ENCODE measurements around the gene SPTBN4.

GRCh38 chr19:40519352-40520322 lies 52.8 kb downstream of the SPTBN4 start:
- TF ChIP-seq, protein P1, sequence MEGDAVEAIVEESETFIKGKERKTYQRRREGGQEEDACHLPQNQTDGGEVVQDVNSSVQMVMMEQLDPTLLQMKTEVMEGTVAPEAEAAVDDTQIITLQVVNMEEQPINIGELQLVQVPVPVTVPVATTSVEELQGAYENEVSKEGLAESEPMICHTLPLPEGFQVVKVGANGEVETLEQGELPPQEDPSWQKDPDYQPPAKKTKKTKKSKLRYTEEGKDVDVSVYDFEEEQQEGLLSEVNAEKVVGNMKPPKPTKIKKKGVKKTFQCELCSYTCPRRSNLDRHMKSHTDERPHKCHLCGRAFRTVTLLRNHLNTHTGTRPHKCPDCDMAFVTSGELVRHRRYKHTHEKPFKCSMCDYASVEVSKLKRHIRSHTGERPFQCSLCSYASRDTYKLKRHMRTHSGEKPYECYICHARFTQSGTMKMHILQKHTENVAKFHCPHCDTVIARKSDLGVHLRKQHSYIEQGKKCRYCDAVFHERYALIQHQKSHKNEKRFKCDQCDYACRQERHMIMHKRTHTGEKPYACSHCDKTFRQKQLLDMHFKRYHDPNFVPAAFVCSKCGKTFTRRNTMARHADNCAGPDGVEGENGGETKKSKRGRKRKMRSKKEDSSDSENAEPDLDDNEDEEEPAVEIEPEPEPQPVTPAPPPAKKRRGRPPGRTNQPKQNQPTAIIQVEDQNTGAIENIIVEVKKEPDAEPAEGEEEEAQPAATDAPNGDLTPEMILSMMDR (IDR thresholded peaks at IDR 0.05), result peak; percentile 52
- TF ChIP-seq ZFX (IDR thresholded peaks at IDR 0.05; ENCODE audit: borderline replicate concordance), result no peak
